GM23338 (cell line): ENCODE results near the gene ABR.

Experiments
- CREB1 ChIP-seq: fragments of 250-450 bp; sonication (Bioruptor Pico); IDR thresholded peaks from 2 replicates; pipeline ENCODE4 v1.5.0; 2020; ENCODE audit warnings: low read depth, mild to moderate bottlenecking, moderate library complexity
- CTCF ChIP-seq, 2 experiments: fragments of 200-600 bp in 1 of 2; sonication (generic) in 1 of 2; conservative IDR thresholded peaks; 2 replicates each; pipeline versions ENCODE4 v1.5.1 to v1.6.1; 2016 to 2017; ENCODE audit warnings: antibody characterized with exemption in 2 of 2, low read depth in 2 of 2, mild to moderate bottlenecking in 2 of 2, moderate library complexity in 1 of 2
- EZH2 ChIP-seq: fragments of 200-600 bp; sonication (generic); IDR thresholded peaks from one replicate; pipeline ENCODE4 v1.8.0; 2017; ENCODE audit warnings: antibody characterized with exemption, mild to moderate bottlenecking, low read depth; ENCODE audit not compliant: unreplicated experiment
- EZH2phosphoT487 ChIP-seq: fragments of 200-600 bp; sonication (generic); IDR thresholded peaks from one replicate; pipeline ENCODE4 v1.8.1; 2018; ENCODE audit warnings: antibody characterized with exemption; ENCODE audit not compliant: unreplicated experiment
- JUNB ChIP-seq: IDR thresholded peaks from one replicate; pipeline ENCODE4 v1.6.1; 2016; ENCODE audit warnings: antibody characterized with exemption; ENCODE audit not compliant: unreplicated experiment
- POLR2AphosphoS5 ChIP-seq: IDR thresholded peaks from 2 replicates; pipeline ENCODE4 v1.6.1; 2016; ENCODE audit warnings: antibody characterized with exemption, low read depth
- REST ChIP-seq: IDR thresholded peaks from one replicate; pipeline ENCODE4 v1.6.1; 2018; ENCODE audit warnings: antibody characterized with exemption; ENCODE audit not compliant: unreplicated experiment
- ZNF331 ChIP-seq: fragments of 250-450 bp; sonication (Bioruptor Pico); IDR thresholded peaks from 2 replicates; pipeline ENCODE4 v1.5.0; 2020; ENCODE audit warnings: low read depth, mild to moderate bottlenecking, moderate library complexity

GRCh38 chr17:1110541-1110861 lies 69.3 kb downstream of the ABR start:
- TF ChIP-seq CTCF (conservative IDR thresholded peaks at IDR 0.05; ENCODE audit: low read depth in 2 of 2) (no peak; a peak in 1 of 4 replicates), ZNF331 (CRISPR knock-in tag) (no peak), JUNB (no peak), POLR2AphosphoS5 (no peak), EZH2phosphoT487 (no peak), CREB1 (no peak), REST (no peak), EZH2 (no peak)
